SU-DHL-6 (cell line): ENCODE results near the gene MVP.

ENCODE experiments used
- H2AFZ ChIP-seq: fragments of 200-600 bp; sonication (generic); 2 replicates; pipeline ENCODE4 v1.6.1; 2014; ENCODE audit warnings: low read depth, mild to moderate bottlenecking, moderate library complexity, mixed read lengths, antibody characterized with exemption, low read length; ENCODE audit not compliant: severe bottlenecking
- H3F3A ChIP-seq: fragments of 200-600 bp; shearing (Covaris generic); 2 replicates; pipeline ENCODE4 v1.6.0; 2016; ENCODE audit warnings: antibody characterized with exemption, mild to moderate bottlenecking; ENCODE audit not compliant: insufficient read depth
- H3K27ac ChIP-seq: fragments of 200-600 bp; sonication (generic); 2 replicates; pipeline ENCODE4 v1.5.1; 2016; ENCODE audit warnings: low read depth, mild to moderate bottlenecking, low read length, moderate library complexity, mixed read lengths
- H3K27me3 ChIP-seq: fragments of 200-600 bp; sonication (generic), shearing (Covaris generic); 2 replicates; pipeline ENCODE4 v1.6.0; 2014; ENCODE audit warnings: mild to moderate bottlenecking, low read length
- H3K36me3 ChIP-seq: fragments of 200-600 bp; sonication (generic); 2 replicates; pipeline ENCODE4 v1.6.1; 2014; ENCODE audit warnings: mild to moderate bottlenecking, low read length, mixed read lengths
- H3K4me2 ChIP-seq: fragments of 300-600, 200-600 bp; shearing (Covaris generic), sonication (generic); 2 replicates; pipeline ENCODE4 v1.6.0; 2014; ENCODE audit warnings: low read length, low read depth, mild to moderate bottlenecking; ENCODE audit not compliant: poor library complexity, severe bottlenecking
- H3K4me3 ChIP-seq: fragments of 200-600 bp; sonication (generic); 2 replicates; pipeline ENCODE4 v1.5.1; 2014; ENCODE audit warnings: antibody characterized with exemption, low read length, mild to moderate bottlenecking, mixed read lengths; ENCODE audit not compliant: insufficient read depth, poor library complexity, severe bottlenecking
- H3K79me2 ChIP-seq: fragments of 200-600 bp; sonication (generic); 2 replicates; pipeline ENCODE4 v1.6.1; 2014; ENCODE audit warnings: mild to moderate bottlenecking, low read length, moderate library complexity; ENCODE audit not compliant: insufficient read depth
- H3K9ac ChIP-seq: fragments of 200-600 bp; sonication (generic); 2 replicates; pipeline ENCODE4 v1.7.0; 2014; ENCODE audit warnings: mild to moderate bottlenecking, low read length
- H3K9me2 ChIP-seq: fragments of 200-600 bp; sonication (generic); replicated peaks from 2 replicates; pipeline ENCODE4 v1.6.1; 2014; ENCODE audit warnings: low read length; ENCODE audit not compliant: insufficient read depth
- H3K9me3 ChIP-seq: fragments of 200-600 bp; sonication (generic); 2 replicates; pipeline ENCODE4 v1.6.1; 2014; ENCODE audit warnings: low read length, mixed read lengths; ENCODE audit not compliant: insufficient read depth
- H4K20me1 ChIP-seq: fragments of 200-600 bp; sonication (generic); 2 replicates; pipeline ENCODE4 v1.6.1; 2014; ENCODE audit warnings: low read depth, mild to moderate bottlenecking, antibody characterized with exemption, low read length, moderate library complexity, mixed read lengths
- CTCF ChIP-seq: fragments of 200-600 bp; sonication (generic); IDR thresholded peaks from one replicate; pipeline ENCODE4 v1.5.1; 2017; ENCODE audit warnings: antibody characterized with exemption, mild to moderate bottlenecking, low read length, moderate library complexity; ENCODE audit not compliant: insufficient read depth, poor library complexity, severe bottlenecking
- EZH2phosphoT487 ChIP-seq: fragments of 200-600 bp; sonication (generic), shearing (Covaris generic); conservative IDR thresholded peaks from 2 replicates; pipeline ENCODE4 v1.6.1; 2018; ENCODE audit warnings: mild to moderate bottlenecking, antibody characterized with exemption, low read length, moderate library complexity, mixed read lengths

The MVP gene

GRCh38 chr16:29836623-29837022 is 16.4 kb downstream of the MVP start:
- Histone ChIP-seq H3K79me2 (no peaks in the 10 kb centered on the region), H3F3A (no peaks in the 10 kb centered on the region), H3K4me3 (no peak overlapping the region), H2AFZ (no peak overlapping the region), H4K20me1 (no peaks in the 10 kb centered on the region), H3K9me3 (no peaks in the 10 kb centered on the region), H3K4me2 (no peak overlapping the region), H3K27ac (no peak overlapping the region), H3K9me2 (no peaks in the 10 kb centered on the region), H3K27me3 (no peaks in the 10 kb centered on the region), H3K9ac (no peak overlapping the region), H3K36me3 (no peaks in the 10 kb centered on the region)
- TF ChIP-seq EZH2phosphoT487 (no peak), CTCF (no peak)

DNA sequence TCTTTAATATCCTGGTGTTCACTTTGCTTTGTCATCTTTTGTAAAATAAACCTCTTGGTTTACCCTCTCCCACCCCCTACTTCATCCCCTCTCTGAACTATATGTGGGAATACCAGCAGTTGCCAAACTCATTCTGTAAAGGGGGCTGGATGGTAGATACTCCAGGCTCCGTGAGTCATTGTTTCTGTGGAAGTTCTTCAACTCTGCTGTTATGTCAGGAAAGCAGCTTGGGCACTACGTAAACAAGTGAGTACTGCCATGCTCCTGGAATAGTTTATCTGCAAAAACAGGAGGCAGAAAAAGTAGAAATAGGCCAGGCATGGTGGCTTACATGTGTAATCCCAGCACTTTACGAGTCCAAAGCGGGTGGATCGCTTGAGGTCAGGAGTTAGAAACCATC is 17.6 kb downstream of the MVP start:
- H3K4me3 ChIP-seq = no peak overlapping the region
- no peak for TF ChIP-seq EZH2phosphoT487
- TF ChIP-seq CTCF = no peak

DNA sequence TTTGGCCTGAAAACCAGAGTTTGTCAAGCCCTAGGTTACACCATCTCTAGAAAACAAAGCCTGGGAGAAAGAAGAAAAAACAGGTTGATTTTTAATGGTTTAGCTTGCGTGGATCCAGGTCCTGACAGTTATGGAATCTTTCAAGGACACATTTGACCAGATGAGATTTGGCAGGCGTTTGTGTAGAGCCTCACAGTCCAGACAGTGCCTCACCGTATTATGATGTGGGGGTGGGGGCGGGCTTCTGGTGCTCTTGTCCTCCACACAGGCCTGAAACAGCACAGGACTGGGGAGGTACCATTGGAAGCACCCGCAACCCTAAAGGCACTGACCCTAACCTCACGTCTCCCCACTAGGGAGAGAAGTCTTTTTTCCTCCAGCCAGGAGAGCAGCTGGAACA is 19.6 kb downstream of the MVP start:
- no peak overlapping the region for H3K4me2 ChIP-seq
- H3K27me3 ChIP-seq = no peaks in the 10 kb centered on the region
- no peaks in the 10 kb centered on the region for H3K9me3 ChIP-seq
- H4K20me1 ChIP-seq = no peaks in the 10 kb centered on the region
- TF ChIP-seq EZH2phosphoT487 = no peak
- no peak for TF ChIP-seq CTCF
- H3F3A ChIP-seq = no peaks in the 10 kb centered on the region
- no peak overlapping the region for H3K9ac ChIP-seq
- no peak overlapping the region for H2AFZ ChIP-seq
- H3K79me2 ChIP-seq = no peaks in the 10 kb centered on the region
- no peaks in the 10 kb centered on the region for H3K36me3 ChIP-seq
- H3K4me3 ChIP-seq = no peak overlapping the region
- no peaks in the 10 kb centered on the region for H3K9me2 ChIP-seq
- H3K27ac ChIP-seq = no peak overlapping the region

More for the DNA sequence above, 17.6 kb downstream of the MVP start:
- no peak overlapping the region for H2AFZ ChIP-seq
- H3K9ac ChIP-seq = no peak overlapping the region
- H3K79me2 ChIP-seq = no peaks in the 10 kb centered on the region
- H3K36me3 ChIP-seq = no peaks in the 10 kb centered on the region
- no peak overlapping the region for H3K4me2 ChIP-seq
- H4K20me1 ChIP-seq = no peaks in the 10 kb centered on the region
- no peaks in the 10 kb centered on the region for H3K9me2 ChIP-seq
- no peaks in the 10 kb centered on the region for H3K27me3 ChIP-seq
- no peaks in the 10 kb centered on the region for H3K9me3 ChIP-seq
- H3F3A ChIP-seq = no peaks in the 10 kb centered on the region
- H3K27ac ChIP-seq = no peak overlapping the region
